SHP77 (cell line): Measurements from ENCODE around the gene GRIN3B.
A peak's percentile ranks its signal among the peaks of the same experiment; 100 is the strongest.
"Not testable (repeated sequence)": the region's sequence is repeated elsewhere in the genome, so short reads cannot be mapped to it uniquely, and the experiment has no call there.

Source experiments
- DNase-seq, 2 experiments: peaks; one replicate each; lab custom pipeline; 2025; lab: John Stamatoyannopoulos, UW

GRIN3B gene

GRCh38 chr19:1019616-1019961 lies 19.4 kb downstream of the GRIN3B start:
- DNase-seq = no peak

- no peak for DNase-seq
Measured at GRCh38 chr19:1019980-1020867, 20.0 kb downstream of the GRIN3B start.

- DNase-seq = peak; percentile 86 to 95
Measured at GRCh38 chr19:1020868-1021425, 20.7 kb downstream of the GRIN3B start, which contains the start of gene TMEM259. TMEM259 (minus strand) TSS chr19:1021123; CDS start chr19:1020996, 127 bp downstream.

GRCh38 chr19:1023883-1024188 lies 23.6 kb downstream of the GRIN3B start:
- not testable (repeated sequence) for DNase-seq

GRCh38 chr19:1025080-1025479 lies 24.9 kb downstream of the GRIN3B start:
- DNase-seq = not testable (repeated sequence)

GRCh38 chr19:1025960-1026782 lies 26.0 kb downstream of the GRIN3B start, which contains the start of gene CNN2:
CNN2 (plus strand) TSS chr19:1026608; CDS start chr19:1026662, 54 bp downstream.
- peak in 1 of 2 experiments; percentile 18 for DNase-seq

GRCh38 chr19:1026783-1027649 lies 26.8 kb downstream of the GRIN3B start:
- no peak for DNase-seq

- DNase-seq = no peak
Measured at GRCh38 chr19:1027650-1028061, 27.4 kb downstream of the GRIN3B start.

GRCh38 chr19:1028062-1028926 lies 28.1 kb downstream of the GRIN3B start:
- DNase-seq = peak; percentile 42 to 72

GRCh38 chr19:1032264-1032867 lies 32.1 kb downstream of the GRIN3B start:
- DNase-seq = no peak

GRCh38 chr19:1035998-1036621 lies 35.9 kb downstream of the GRIN3B start:
- no peak for DNase-seq

- no peak for DNase-seq
Measured at GRCh38 chr19:1037621-1038064, 37.4 kb downstream of the GRIN3B start.

- DNase-seq = no peak
Measured at GRCh38 chr19:1038978-1039645, 38.9 kb downstream of the GRIN3B start.

GRCh38 chr19:1039646-1040475 lies 39.6 kb downstream of the GRIN3B start, which contains the start of gene ABCA7:
ABCA7 (plus strand) TSS chr19:1040107; CDS start chr19:1041362, 1,255 bp downstream.
- DNase-seq = peak; percentile 93 to 94

GRCh38 chr19:1040476-1041271 lies 40.5 kb downstream of the GRIN3B start:
- DNase-seq = peak; percentile 86

- DNase-seq = no peak
Measured at GRCh38 chr19:1041272-1041834, 41.1 kb downstream of the GRIN3B start.
